ENCODE results near the gene PANK4. TPM values are rescaled to one million over a fixed set of nuclear protein-coding genes. Genes with fewer than 3 reads are reported as not detected.

PANK4 gene
- total RNA-seq, 1 experiment from 2014 or later, result 18.0 TPM

GRCh38 chr1:2497891-2498290 lies 28.5 kb downstream of the PANK4 start:
- no peak for DNase-seq (ENCODE audit: low read depth)

- no peak for DNase-seq (ENCODE audit: low read depth)
Measured at GRCh38 chr1:2496746-2497145, 29.6 kb downstream of the PANK4 start.

- no peak for DNase-seq (ENCODE audit: low read depth)
Measured at GRCh38 chr1:2496087-2496622, 30.2 kb downstream of the PANK4 start.

- no peak for DNase-seq (ENCODE audit: low read depth)
Measured at GRCh38 chr1:2495546-2495945, 30.9 kb downstream of the PANK4 start.

- DNase-seq (ENCODE audit: low read depth), result no peak
Measured at GRCh38 chr1:2495026-2495425, 31.4 kb downstream of the PANK4 start.

GRCh38 chr1:2494323-2494693 lies 32.1 kb downstream of the PANK4 start:
- DNase-seq (ENCODE audit: low read depth), result peak; percentile 84

GRCh38 chr1:2493691-2494322 lies 32.6 kb downstream of the PANK4 start:
- DNase-seq (ENCODE audit: low read depth), result peak; percentile 43

GRCh38 chr1:2493218-2493617 lies 33.2 kb downstream of the PANK4 start:
- no peak for DNase-seq (ENCODE audit: low read depth)

GRCh38 chr1:2492091-2492490 lies 34.3 kb downstream of the PANK4 start:
- no peak for DNase-seq (ENCODE audit: low read depth)

GRCh38 chr1:2489615-2490014 lies 36.8 kb downstream of the PANK4 start:
- no peak for DNase-seq (ENCODE audit: low read depth)

GRCh38 chr1:2488688-2489087 lies 37.7 kb downstream of the PANK4 start:
- DNase-seq (ENCODE audit: low read depth), result no peak

- no peak for DNase-seq (ENCODE audit: low read depth)
Measured at GRCh38 chr1:2486558-2486957, 39.8 kb downstream of the PANK4 start.

- no peak for DNase-seq (ENCODE audit: low read depth)
Measured at GRCh38 chr1:2486041-2486440, 40.4 kb downstream of the PANK4 start.

GRCh38 chr1:2483970-2484369 lies 42.4 kb downstream of the PANK4 start:
- no peak for DNase-seq (ENCODE audit: low read depth)

GRCh38 chr1:2483026-2483425 lies 43.4 kb downstream of the PANK4 start:
- no peak for DNase-seq (ENCODE audit: low read depth)

GRCh38 chr1:2482588-2482987 lies 43.8 kb downstream of the PANK4 start:
- no peak for DNase-seq (ENCODE audit: low read depth)

- DNase-seq (ENCODE audit: low read depth), result peak; percentile 55
Measured at GRCh38 chr1:2481885-2482284, 44.5 kb downstream of the PANK4 start.

- DNase-seq (ENCODE audit: low read depth), result no peak
Measured at GRCh38 chr1:2480986-2481364, 45.4 kb downstream of the PANK4 start.

- no peak for DNase-seq (ENCODE audit: low read depth)
Measured at GRCh38 chr1:2480236-2480985, 46.0 kb downstream of the PANK4 start.

- DNase-seq (ENCODE audit: low read depth), result no peak
Measured at GRCh38 chr1:2479618-2480017, 46.8 kb downstream of the PANK4 start.

GRCh38 chr1:2479186-2479585 lies 47.2 kb downstream of the PANK4 start:
- DNase-seq (ENCODE audit: low read depth), result no peak

- DNase-seq (ENCODE audit: low read depth), result no peak
Measured at GRCh38 chr1:2477791-2478499, 48.5 kb downstream of the PANK4 start.

- DNase-seq (ENCODE audit: low read depth), result no peak
Measured at GRCh38 chr1:2477309-2477708, 49.1 kb downstream of the PANK4 start.
